K562 (cell line): ENCODE data around the gene OSBPL7. TPM values are rescaled to one million over a fixed set of nuclear protein-coding genes. Genes with fewer than 3 reads are reported as not detected.

Source experiments
- ATAC-seq: fragments of 200-7000 bp; cut with Tn5 transposase; 3 replicates; pipeline ENCODE4 v1.9.1; 2020; ENCODE audit warnings: moderate library complexity
- BruUV-seq: library from RNA; stranded (reverse); fragments of 400-500 nt; replicated peaks from 2 replicates; lab custom pipeline; 2021; lab: Mats Ljungman, UMichigan
- CTCF ChIA-PET: fragments of 300-600 bp; formaldehyde crosslinking; extraction: SDS; loops from one replicate; lab custom pipeline; 2021; ENCODE audit warnings: low intra/inter-chr PET ratio; lab: Yijun Ruan, JAX
- POLR2A ChIA-PET: fragments of 300-600, 350-650 bp; sonication (Branson Sonifier 250); formaldehyde crosslinking; extraction: SDS; loops from one replicate; lab custom pipeline; 2021; ENCODE audit warnings: antibody characterized with exemption, inconsistent platforms; lab: Yijun Ruan, JAX
- DNase-seq, 4 experiments: peaks; one replicate each; pipeline versions ENCODE4 v3.0.0 to v3.0.0-alpha.2; 2011 to 2018; ENCODE audit warnings: low spot score in 3 of 4, mixed read lengths in 3 of 4; ENCODE audit errors: extremely low read depth in 1 of 4
- FAIRE-seq: peaks from 2 replicates; lab custom pipeline; 2011; peaks lifted over from hg19 to GRCh38; lab: Jason Lieb, UNC
- H2AFZ ChIP-seq: 2 replicates; pipeline ENCODE4 v1.6.0; 2011; ENCODE audit warnings: low read depth, low read length, control low read depth, inconsistent platforms
- H3K27ac ChIP-seq: fragments of 200-600 bp; 3 replicates; pipeline ENCODE4 v1.8.0; 2011; ENCODE audit warnings: low read depth, mild to moderate bottlenecking, control low read depth, inconsistent platforms, low read length, moderate library complexity, mixed read lengths; ENCODE audit errors: extremely low read depth
- H3K27me3 ChIP-seq, 2 experiments: fragments of 300-600 bp in 1 of 2; 2 replicates in 1 of 2; 3 replicates in 1 of 2; pipeline versions ENCODE4 v1.6.0 to v1.8.0; 2011; ENCODE audit warnings: inconsistent platforms in 2 of 2, low read length in 2 of 2, mild to moderate bottlenecking in 1 of 2, mixed read lengths in 1 of 2, moderate library complexity in 1 of 2; ENCODE audit not compliant: control insufficient read depth in 2 of 2, insufficient read depth in 2 of 2
- H3K36me3 ChIP-seq: fragments of 300-600 bp; 3 replicates; pipeline ENCODE4 v1.8.0; 2011; ENCODE audit warnings: mild to moderate bottlenecking, low read length, inconsistent platforms; ENCODE audit not compliant: control insufficient read depth, insufficient read depth
- H3K4me1 ChIP-seq, 2 experiments: fragments of 200-600 bp in 1 of 2; replicated peaks in 1 of 2; 2 replicates in 1 of 2; 3 replicates in 1 of 2; pipeline versions ENCODE4 v1.5.1 to v1.8.0; 2011; ENCODE audit warnings: inconsistent platforms in 2 of 2, low read length in 2 of 2, mild to moderate bottlenecking in 1 of 2, mixed read lengths in 1 of 2, moderate library complexity in 1 of 2; ENCODE audit not compliant: control insufficient read depth in 2 of 2, insufficient read depth in 2 of 2
- H3K4me2 ChIP-seq: 2 replicates; pipeline ENCODE4 v1.6.1; 2011; ENCODE audit warnings: low read length, control low read depth, inconsistent platforms, mixed read lengths; ENCODE audit not compliant: insufficient read depth
- H3K4me3 ChIP-seq: fragments of 200-600 bp; sonication (generic), shearing (Covaris generic); 2 replicates; pipeline ENCODE4 v1.5.1; 2016; ENCODE audit warnings: control low read depth, inconsistent platforms
- H3K79me2 ChIP-seq: fragments of 200-600 bp; 3 replicates; pipeline ENCODE4 v1.8.0; 2011; ENCODE audit warnings: low read length, inconsistent platforms; ENCODE audit not compliant: control insufficient read depth, insufficient read depth
- H3K9ac ChIP-seq, 2 experiments: 2 replicates each; pipeline versions ENCODE4 v1.6.0 to v1.6.1; 2011; ENCODE audit warnings: low read depth in 2 of 2, low read length in 2 of 2, control low read depth in 1 of 2, inconsistent platforms in 1 of 2, mild to moderate bottlenecking in 1 of 2, mixed read lengths in 1 of 2; ENCODE audit not compliant: insufficient read depth in 1 of 2
- H3K9me1 ChIP-seq: one replicate; pipeline ENCODE4 v1.6.0; 2011; ENCODE audit warnings: inconsistent platforms, mild to moderate bottlenecking, low read length, moderate library complexity; ENCODE audit not compliant: control insufficient read depth, insufficient read depth
- H3K9me3 ChIP-seq: replicated peaks from 2 replicates; pipeline ENCODE4 v1.5.1; 2011; ENCODE audit warnings: low read depth, low read length, inconsistent platforms; ENCODE audit not compliant: control insufficient read depth, insufficient read depth
- H4K20me1 ChIP-seq: replicated peaks from 2 replicates; pipeline ENCODE4 v1.6.1; 2011; ENCODE audit warnings: low read length, inconsistent platforms, mixed read lengths; ENCODE audit not compliant: control insufficient read depth, insufficient read depth
- KLF6 ChIP-seq: fragments of 250-450 bp; sonication (Bioruptor Pico); IDR thresholded peaks from 2 replicates; pipeline ENCODE4 v1.4.0; 2020; ENCODE audit warnings: mild to moderate bottlenecking, moderate library complexity, borderline replicate concordance
- PHB2 ChIP-seq: fragments of 450-650 bp; IDR thresholded peaks from 2 replicates; pipeline ENCODE4 v1.6.1; 2017; ENCODE audit warnings: low read depth
- TAL1 ChIP-seq: fragments of 450-650 bp; IDR thresholded peaks from 2 replicates; pipeline ENCODE4 v1.6.1; 2016; ENCODE audit warnings: mild to moderate bottlenecking
- TEAD2 ChIP-seq: fragments of 450-650 bp; IDR thresholded peaks from 2 replicates; pipeline ENCODE4 v1.6.1; 2016; ENCODE audit warnings: missing genetic modification characterization, control low read depth, missing compliant biosample characterization
- WGBS: fragments of 100-300 bp; shearing (Covaris generic); methylation state at CpG from one replicate; pipeline ENCODE4 v1.1.6; 2016; ENCODE audit warnings: low coverage, mixed read lengths; ENCODE audit not compliant: insufficient coverage; ENCODE audit errors: missing lambda C conversion rate; 5-methylcytosine and 5-hydroxymethylcytosine counted together
- in situ Hi-C: fragments of 300-500 bp; cut with MboI; formaldehyde crosslinking; loops from 4 replicates; pipeline ENCODE4 v1.15.0; 2018; ENCODE audit warnings: inconsistent platforms, mixed read lengths
- intact Hi-C: fragments of 100-400 bp; cut with micrococcal nuclease; formaldehyde crosslinking; loops from 2 replicates; pipeline ENCODE4 v1.14.2; 2022
- polyA plus RNA-seq, 8 experiments: library from polyadenylated mRNA; depleted of rRNA in 4 of 8; stranded (reverse) in 5 of 8; unstranded in 3 of 8; fragments of >200 nt; fragmentation: Nextera tagmentation in 2 of 8; fragmentation: Illumina TruSeq in 1 of 8; extraction: Ambion mirVana in 2 of 8; extraction: Trizol in 1 of 8; gene quantifications; 2 replicates each; pipeline versions ENCODE4 v1.2.1 to v1.2.3, GENCODE V29; 2011 to 2014; ENCODE audit warnings: inconsistent platforms in 1 of 8, missing spikeins in 1 of 8
- total RNA-seq, 7 experiments: library from RNA; depleted of rRNA in 6 of 7; stranded (reverse); fragments of >200 nt in 6 of 7; fragmentation: Illumina TruSeq in 2 of 7; extraction: Trizol in 2 of 7; gene quantifications; 2 replicates each; pipeline versions ENCODE4 v1.2.1 to v1.2.3, GENCODE V29; 2011 to 2021; ENCODE audit warnings: low replicate concordance in 1 of 7
- TF ChIP-seq, protein P1 (sequence below): fragments of 250-450 bp; sonication (Bioruptor Pico); IDR thresholded peaks from 2 replicates; pipeline ENCODE4 v1.5.0; 2021; ENCODE audit warnings: mild to moderate bottlenecking, moderate library complexity

OSBPL7 gene
- total and polyA plus RNA-seq, 9 of the 15 experiments (the other 6 are each of a cell fraction or from before 2014, with no cell fraction given) = 0.32 to 11.9 (median 5.8) TPM

GRCh38 chr17:47774987-47775580 lies 46.5 kb downstream of the OSBPL7 start:
- H3K9ac ChIP-seq = no peak overlapping the region
- CTCF ChIA-PET = no interaction called here
- H3K9me3 ChIP-seq = 0 out of 2 replicates have a peak, but pooled peaks cover 2% of the 10 kb centered on the region
- H4K20me1 ChIP-seq = no peaks in the 10 kb centered on the region
- no peak overlapping the region for H3K4me3 ChIP-seq
- ATAC-seq = no peak
- no peak for TF ChIP-seq TEAD2
- TF ChIP-seq KLF6 = no peak
- TF ChIP-seq, protein P1, sequence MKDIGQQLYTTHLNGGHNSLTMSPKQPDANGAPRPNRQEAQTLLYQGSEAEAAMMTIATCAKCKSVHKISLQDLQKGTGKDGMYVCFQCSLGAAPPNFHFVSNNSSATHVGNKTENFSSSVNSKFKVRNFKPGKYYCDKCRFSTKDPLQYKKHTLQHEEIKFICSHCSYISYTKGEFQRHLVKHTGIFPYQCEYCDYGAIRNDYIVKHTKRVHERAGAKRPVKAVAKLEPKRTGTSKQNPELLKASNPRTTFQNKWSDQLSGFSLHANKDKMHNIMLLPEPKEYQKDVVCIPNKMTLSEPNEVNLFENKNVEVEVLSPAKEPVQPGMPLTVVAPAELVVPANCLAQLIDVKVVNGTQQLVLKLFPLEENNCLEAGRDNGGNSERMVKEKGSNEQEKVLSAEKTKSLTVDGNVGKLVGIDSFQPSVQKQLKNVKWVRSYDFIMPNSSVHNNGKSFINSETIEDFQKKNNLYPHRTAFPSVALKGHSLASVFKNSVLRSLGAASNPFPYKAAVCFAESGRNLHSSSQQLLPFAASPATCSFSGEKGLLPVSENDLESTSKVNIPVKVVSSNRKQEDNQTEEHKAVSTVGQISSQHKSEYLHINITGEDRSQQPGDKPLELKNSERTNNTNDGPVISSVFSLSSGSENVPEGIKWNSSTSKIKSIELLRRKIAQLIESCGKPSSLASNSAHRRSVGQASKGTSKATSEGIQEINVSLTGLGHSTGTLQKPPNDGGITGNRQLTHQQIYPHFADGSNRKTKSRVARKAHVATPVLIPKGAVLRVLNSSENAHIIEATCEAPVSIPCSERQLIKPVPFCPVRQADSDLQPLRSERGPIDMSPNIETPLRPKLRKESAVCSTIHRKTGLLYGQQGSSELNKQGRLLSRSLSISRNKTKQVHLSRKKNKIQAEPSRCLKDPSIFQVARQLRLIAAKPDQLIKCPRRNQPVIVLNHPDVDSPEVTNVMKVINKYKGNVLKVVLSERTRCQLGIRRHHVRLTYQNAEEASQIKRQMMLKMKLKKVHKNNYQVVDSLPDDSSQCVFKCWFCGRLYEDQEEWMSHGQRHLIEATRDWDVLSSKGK (CRISPR knock-in tag) = no peak
- no peak for TF ChIP-seq PHB2
- TF ChIP-seq TAL1 = no peak
- peaks cover 0 to 6% of the 10 kb centered on the region in 2 experiments; a peak in 2 of 5 replicates for H3K4me1 ChIP-seq
- no peak for FAIRE-seq
- no TSS peak for BruUV-seq
- no peak overlapping the region for H2AFZ ChIP-seq
- no peaks in the 10 kb centered on the region for H3K9me1 ChIP-seq
- H3K27me3 ChIP-seq = peaks cover 24 to 46% of the 10 kb centered on the region in 2 experiments; a peak in 4 of 5 replicates
- in situ Hi-C loops = no loop called here
- DNase-seq = no peak
- no peak overlapping the region for H3K27ac ChIP-seq
- 0% methylated on average over 1 of the region's 1 CpG for WGBS
- no peaks in the 10 kb centered on the region for H3K79me2 ChIP-seq
- intact Hi-C loops = loop anchor here (5.0 kb wide), 2 partner anchors 57 to 117 kb away; partner anchors contain the start of genes LRRC46 and MRPL10
- no peaks in the 10 kb centered on the region for H3K36me3 ChIP-seq
- POLR2A ChIA-PET = no interaction called here
- H3K4me2 ChIP-seq = no peak overlapping the region
